Neuronal stem cell (in vitro differentiated cells): ENCODE results near the gene C20orf173.
"Not testable (repeated sequence)": the region's sequence is repeated elsewhere in the genome, so short reads cannot be mapped to it uniquely, and the experiment has no call there.

Experiments used
- DNase-seq: peaks from one replicate; pipeline ENCODE4 v3.0.0-alpha.2; 2013; ENCODE audit warnings: low spot score
- H2AFZ ChIP-seq: one replicate; pipeline ENCODE4 v1.6.1; 2013; ENCODE audit warnings: mild to moderate bottlenecking, low read length, inconsistent platforms
- H2AK5ac ChIP-seq: 2 replicates; pipeline ENCODE4 v1.6.1; 2013; ENCODE audit warnings: low read depth, mild to moderate bottlenecking, inconsistent platforms, low read length, moderate library complexity, mixed read lengths
- H2BK120ac ChIP-seq: 2 replicates; pipeline ENCODE4 v1.6.1; 2013; ENCODE audit warnings: low read depth, mild to moderate bottlenecking, inconsistent platforms, low read length, moderate library complexity, mixed read lengths
- H2BK12ac ChIP-seq: one replicate; pipeline ENCODE4 v1.6.1; 2013; ENCODE audit warnings: low read length, inconsistent platforms
- H2BK15ac ChIP-seq: 2 replicates; pipeline ENCODE4 v1.6.1; 2013; ENCODE audit warnings: mild to moderate bottlenecking, low read length, inconsistent platforms, mixed read lengths
- H2BK5ac ChIP-seq: one replicate; pipeline ENCODE4 v1.6.1; 2013; ENCODE audit warnings: inconsistent platforms, mild to moderate bottlenecking, low read length, moderate library complexity
- H3K14ac ChIP-seq: one replicate; pipeline ENCODE4 v1.6.1; 2013; ENCODE audit warnings: low read length, inconsistent platforms
- H3K18ac ChIP-seq: 2 replicates; pipeline ENCODE4 v1.6.1; 2013; ENCODE audit warnings: low read length, inconsistent platforms
- H3K23ac ChIP-seq: 2 replicates; pipeline ENCODE4 v1.6.1; 2013; ENCODE audit warnings: low read depth, mild to moderate bottlenecking, mixed read lengths, low read length, inconsistent platforms; ENCODE audit not compliant: poor library complexity
- H3K27ac ChIP-seq: replicated peaks from 3 replicates; pipeline ENCODE4 v1.5.1; 2013; ENCODE audit warnings: low read length, inconsistent platforms
- H3K27me3 ChIP-seq, 3 experiments: 2 replicates each; pipeline ENCODE4 v1.6.1; 2013; ENCODE audit warnings: low read length in 3 of 3, mild to moderate bottlenecking in 2 of 3, inconsistent platforms in 1 of 3, low read depth in 1 of 3, mixed read lengths in 1 of 3, moderate library complexity in 1 of 3; ENCODE audit not compliant: control insufficient read depth in 3 of 3, insufficient read depth in 3 of 3
- H3K36me3 ChIP-seq, 2 donors: replicated peaks in 1 of 2; 2 replicates each; pipeline ENCODE4 v1.6.1; 2013; ENCODE audit warnings: low read length in 2 of 2; ENCODE audit not compliant: control insufficient read depth in 2 of 2, insufficient read depth in 2 of 2
- H3K4ac ChIP-seq: 2 replicates; pipeline ENCODE4 v1.6.1; 2013; ENCODE audit warnings: inconsistent platforms, mild to moderate bottlenecking, low read length, moderate library complexity
- H3K4me1 ChIP-seq, 2 donors: 1 replicate in 1 of 2; 2 replicates in 1 of 2; pipeline ENCODE4 v1.6.1; 2013; ENCODE audit warnings: low read length in 2 of 2, low read depth in 1 of 2; ENCODE audit not compliant: control insufficient read depth in 2 of 2, insufficient read depth in 1 of 2
- H3K4me2 ChIP-seq: one replicate; pipeline ENCODE4 v1.6.1; 2013; ENCODE audit warnings: mild to moderate bottlenecking, low read length, inconsistent platforms; ENCODE audit not compliant: insufficient read depth, poor library complexity, severe bottlenecking
- H3K4me3 ChIP-seq, 2 donors: 2 replicates each; pipeline ENCODE4 v1.5.1; 2013; ENCODE audit warnings: low read length in 2 of 2, mild to moderate bottlenecking in 2 of 2, inconsistent platforms in 1 of 2, moderate library complexity in 1 of 2
- H3K79me1 ChIP-seq: one replicate; pipeline ENCODE4 v1.6.1; 2013; ENCODE audit warnings: low read depth, mild to moderate bottlenecking, inconsistent platforms, low read length, moderate library complexity
- H3K9ac ChIP-seq: one replicate; pipeline ENCODE4 v1.6.1; 2013; ENCODE audit warnings: mild to moderate bottlenecking, low read depth, low read length, inconsistent platforms; ENCODE audit not compliant: poor library complexity
- H3K9me3 ChIP-seq, 2 donors: replicated peaks in 1 of 2; 2 replicates each; pipeline versions ENCODE3 to v1.6.1; 2013; ENCODE audit warnings: low read length in 2 of 2, mild to moderate bottlenecking in 2 of 2, inconsistent platforms in 1 of 2, low read depth in 1 of 2, mixed read lengths in 1 of 2, moderate library complexity in 1 of 2; ENCODE audit not compliant: control insufficient read depth in 2 of 2, insufficient read depth in 1 of 2
- H4K8ac ChIP-seq: one replicate; pipeline ENCODE4 v1.6.1; 2013; ENCODE audit warnings: low read depth, mild to moderate bottlenecking, inconsistent platforms, low read length, moderate library complexity
- H4K91ac ChIP-seq: one replicate; pipeline ENCODE4 v1.6.1; 2013; ENCODE audit warnings: low read length, low read depth, mild to moderate bottlenecking, inconsistent platforms; ENCODE audit not compliant: poor library complexity
- WGBS, 2 donors: extraction: QIAGEN DNeasy Blood & Tissue Kit; methylation state at CpG; one replicate each; pipeline ENCODE4 v1.1.7; 2013; ENCODE audit warnings: missing lambda C conversion rate in 2 of 2, mixed read lengths in 1 of 2; ENCODE audit not compliant: insufficient read length in 2 of 2, insufficient replicate concordance in 1 of 2; ENCODE audit errors: extremely low coverage in 2 of 2; 5-methylcytosine and 5-hydroxymethylcytosine counted together

C20orf173 gene

DNA sequence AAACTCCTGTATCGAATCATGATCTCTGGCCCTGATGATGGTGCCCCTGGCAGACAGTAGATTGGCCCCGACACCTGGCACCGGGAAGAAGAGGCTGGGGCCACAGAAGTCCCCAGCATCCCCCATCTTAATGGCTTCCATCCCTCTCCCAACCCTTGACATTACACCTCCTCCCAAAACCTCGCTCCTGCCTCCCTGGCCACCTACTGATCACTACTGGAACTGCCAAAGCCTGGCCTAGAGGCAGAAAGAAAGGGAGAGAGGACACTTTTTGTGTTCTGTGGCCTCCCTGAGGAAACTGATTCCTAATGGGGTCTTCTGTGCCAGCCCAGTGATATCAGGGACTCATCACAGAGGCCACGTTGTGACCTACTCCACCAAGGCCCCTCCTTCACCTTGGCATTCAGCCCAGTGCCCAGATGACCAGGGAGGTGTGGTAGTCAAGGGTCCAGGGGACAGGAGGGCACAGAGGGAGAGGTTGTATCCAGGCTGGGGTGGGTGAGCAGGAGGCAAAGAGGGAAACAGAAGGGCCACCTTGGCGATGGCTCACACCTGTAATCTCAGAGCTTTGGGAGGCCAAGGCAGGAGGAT lies 6.1 kb downstream of the C20orf173 start:
- Histone ChIP-seq H3K4me3 (no peak overlapping the region), H3K4me1 (peaks cover 0 to 3% of the 10 kb centered on the region in 2 donors), H3K9ac (no peak overlapping the region), H3K79me1 (no peaks in the 10 kb centered on the region), H2BK12ac (no peak overlapping the region), H2BK120ac (no peak overlapping the region), H3K27ac (no peak overlapping the region), H4K91ac (no peak overlapping the region), H3K4ac (no peak overlapping the region), H4K8ac (no peak overlapping the region), H2AK5ac (no peak overlapping the region), H3K18ac (no peak overlapping the region), H2BK15ac (no peak overlapping the region), H3K4me2 (no peak overlapping the region), H3K27me3 (no peaks in the 10 kb centered on the region), H2BK5ac (no peak overlapping the region), H3K36me3 (no peaks in the 10 kb centered on the region), H2AFZ (no peak overlapping the region), H3K14ac (no peak overlapping the region), H3K23ac (peak overlapping the region; percentile 4), H3K9me3 (peaks cover 3 to 5% of the 10 kb centered on the region in 2 donors)
- no peak for DNase-seq
- WGBS, 2 donors = no CpG with 5 or more reads among the region's 6 CpGs

DNA sequence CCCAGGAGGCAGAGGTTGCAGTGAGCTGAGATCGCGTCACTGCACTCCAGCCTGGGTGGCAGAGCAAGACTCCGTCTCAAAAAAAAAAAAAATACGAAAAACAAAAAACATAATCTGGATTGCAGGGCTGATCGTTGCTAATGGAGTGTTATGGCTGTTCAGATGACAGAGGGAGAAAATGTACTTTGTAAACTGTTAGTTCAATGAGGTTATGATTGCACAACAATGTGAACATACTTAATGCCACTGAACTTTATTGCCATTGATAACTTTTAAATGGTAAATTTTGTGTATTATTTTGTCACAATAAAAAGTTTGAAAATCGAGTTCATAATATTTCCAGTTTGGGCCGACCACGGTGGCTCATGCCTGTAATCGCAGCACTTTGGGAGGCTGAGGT lies 10.5 kb downstream of the C20orf173 start:
- no peaks in the 10 kb centered on the region for H3K27me3 ChIP-seq
- H3K4ac ChIP-seq = no peak overlapping the region
- no peak overlapping the region for H4K8ac ChIP-seq
- no peak overlapping the region for H3K4me2 ChIP-seq
- H3K23ac ChIP-seq = no peak overlapping the region
- no peak overlapping the region for H2BK12ac ChIP-seq
- H4K91ac ChIP-seq = no peak overlapping the region
- H2BK15ac ChIP-seq = no peak overlapping the region
- no peaks in the 10 kb centered on the region for H3K4me1 ChIP-seq
- H3K9ac ChIP-seq = no peak overlapping the region
- no peak for DNase-seq
- H3K18ac ChIP-seq = no peak overlapping the region
- H3K9me3 ChIP-seq = no peaks in the 10 kb centered on the region
- no peak overlapping the region for H2AFZ ChIP-seq
- no peak overlapping the region for H3K4me3 ChIP-seq
- H3K14ac ChIP-seq = no peak overlapping the region
- H2AK5ac ChIP-seq = no peak overlapping the region
- no peak overlapping the region for H2BK120ac ChIP-seq
- H3K27ac ChIP-seq = no peak overlapping the region
- H3K36me3 ChIP-seq = peaks cover 0 to 11% of the 10 kb centered on the region in 2 donors
- WGBS, 2 donors = no CpG with 5 or more reads among the region's 9 CpGs
- no peak overlapping the region for H2BK5ac ChIP-seq
- H3K79me1 ChIP-seq = no peaks in the 10 kb centered on the region

DNA sequence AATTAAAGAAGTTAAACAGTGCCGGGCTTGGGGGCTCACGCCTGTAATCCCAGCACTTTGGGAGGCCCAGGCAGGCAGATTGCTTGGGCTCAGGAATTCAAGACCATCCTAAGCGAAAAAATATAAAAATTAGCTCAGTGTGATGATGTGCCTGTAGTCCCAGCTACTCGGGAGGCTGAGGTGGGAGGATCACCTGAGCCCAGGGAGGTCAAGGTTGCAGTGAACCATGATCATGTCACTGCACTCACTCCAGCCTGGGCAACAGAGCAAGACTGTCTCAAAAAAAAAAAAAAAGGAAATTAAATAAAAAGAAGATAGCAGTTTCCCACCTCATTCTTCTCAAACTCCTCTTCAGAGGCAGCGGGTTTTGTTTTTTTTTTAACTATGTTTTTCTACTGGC lies 11.7 kb downstream of the C20orf173 start:
- not testable (repeated sequence) for H4K8ac ChIP-seq, H4K91ac ChIP-seq, H2BK15ac ChIP-seq, H2BK120ac ChIP-seq, H2BK12ac ChIP-seq, H3K23ac ChIP-seq, H3K9me3 ChIP-seq, H3K14ac ChIP-seq, H3K27me3 ChIP-seq, H3K4me1 ChIP-seq, H2AFZ ChIP-seq, H3K9ac ChIP-seq, H2AK5ac ChIP-seq, H3K27ac ChIP-seq, H3K18ac ChIP-seq, H2BK5ac ChIP-seq, H3K4ac ChIP-seq, H3K79me1 ChIP-seq, DNase-seq, H3K4me2 ChIP-seq, H3K4me3 ChIP-seq
- H3K36me3 ChIP-seq = peaks cover 2 to 20% of the 10 kb centered on the region in 2 donors
- no CpG with 5 or more reads among the region's 5 CpGs for WGBS, 2 donors

DNA sequence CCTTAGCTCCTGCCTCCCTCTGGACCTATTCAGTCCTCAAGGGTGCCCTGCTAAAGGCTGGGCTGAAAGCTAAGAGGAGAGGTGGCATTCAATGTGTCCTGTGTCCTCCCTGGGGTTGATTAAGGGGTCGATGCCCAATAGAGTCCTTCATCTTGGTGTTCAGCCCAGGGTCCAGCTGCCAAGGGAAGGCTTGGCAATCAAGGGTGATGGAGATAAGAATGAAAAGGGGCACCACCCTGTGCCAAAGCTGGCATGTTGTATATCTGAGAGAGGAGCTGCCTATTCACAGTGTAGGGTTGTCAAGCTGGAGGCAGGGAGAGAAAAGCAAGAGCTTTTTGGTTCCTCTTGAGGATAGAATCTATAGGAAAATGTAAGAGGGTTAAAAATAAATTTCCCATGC lies 12.3 kb downstream of the C20orf173 start:
- Histone ChIP-seq H2AK5ac (no peak overlapping the region), H3K9me3 (no peaks in the 10 kb centered on the region), H4K91ac (no peak overlapping the region), H3K4ac (no peak overlapping the region), H3K9ac (no peak overlapping the region), H3K4me1 (no peaks in the 10 kb centered on the region), H2BK15ac (no peak overlapping the region), H4K8ac (no peak overlapping the region), H2BK120ac (no peak overlapping the region), H3K27me3 (no peaks in the 10 kb centered on the region), H2AFZ (no peak overlapping the region), H3K14ac (no peak overlapping the region), H2BK12ac (no peak overlapping the region), H3K23ac (no peak overlapping the region), H3K79me1 (no peaks in the 10 kb centered on the region), H3K4me2 (no peak overlapping the region), H3K36me3 (peaks cover 6 to 26% of the 10 kb centered on the region in 2 donors), H3K4me3 (peak overlapping the region in 1 of 2 donors; percentile 36), H3K18ac (no peak overlapping the region), H2BK5ac (no peak overlapping the region), H3K27ac (no peak overlapping the region)
- no peak for DNase-seq
- WGBS, 2 donors = no CpG with 5 or more reads among the region's 1 CpG
